Keratinocyte (primary cell): ENCODE measurements around the gene CUX1. TPM values are rescaled to one million over a fixed set of nuclear protein-coding genes. Genes with fewer than 3 reads are reported as not detected.

ENCODE experiments used
- DNase-seq: peaks from one replicate; pipeline ENCODE4 v3.0.0-alpha.2; 2011; ENCODE audit warnings: low read depth, missing footprints, low spot score
- FAIRE-seq: peaks from 2 replicates; lab custom pipeline; 2011; peaks lifted over from hg19 to GRCh38; lab: Jason Lieb, UNC
- H2AFZ ChIP-seq: 2 replicates; pipeline ENCODE4 v1.6.0; 2012; ENCODE audit warnings: low read length, control low read depth, inconsistent platforms; ENCODE audit not compliant: control insufficient read depth
- H3K27ac ChIP-seq: 2 replicates; pipeline ENCODE4 v1.5.1; 2011; ENCODE audit warnings: low read length; ENCODE audit not compliant: control insufficient read depth, insufficient read depth
- H3K27me3 ChIP-seq: 3 replicates; pipeline ENCODE4 v1.6.0; 2011; ENCODE audit warnings: low read length; ENCODE audit not compliant: control insufficient read depth, insufficient read depth; ENCODE audit errors: extremely low read depth
- H3K36me3 ChIP-seq, 2 experiments: 2 replicates in 1 of 2; 3 replicates in 1 of 2; pipeline ENCODE4 v1.5.1; 2011; ENCODE audit warnings: low read length in 2 of 2, mild to moderate bottlenecking in 1 of 2; ENCODE audit not compliant: control insufficient read depth in 2 of 2, insufficient read depth in 2 of 2; ENCODE audit errors: extremely low read depth in 1 of 2
- H3K4me1 ChIP-seq: 3 replicates; pipeline ENCODE4 v1.5.1; 2011; ENCODE audit warnings: low read length; ENCODE audit not compliant: control insufficient read depth, insufficient read depth; ENCODE audit errors: extremely low read depth
- H3K4me2 ChIP-seq: 3 replicates; pipeline ENCODE4 v1.6.0; 2011; ENCODE audit warnings: low read depth, low read length; ENCODE audit not compliant: control insufficient read depth, insufficient read depth; ENCODE audit errors: extremely low read depth
- H3K4me3 ChIP-seq, 3 experiments: fragments of 200-600 bp in 1 of 3; sonication (generic) in 1 of 3; 2 replicates in 2 of 3; 3 replicates in 1 of 3; pipeline ENCODE4 v1.5.1; 2011 to 2016; ENCODE audit warnings: low read length in 3 of 3, mild to moderate bottlenecking in 3 of 3, control low read depth in 2 of 3, inconsistent platforms in 1 of 3, low read depth in 1 of 3, mixed read lengths in 1 of 3, mixed run types in 1 of 3, moderate library complexity in 1 of 3; ENCODE audit not compliant: control insufficient read depth in 2 of 3, insufficient read depth in 2 of 3; ENCODE audit errors: extremely low read depth in 1 of 3
- H3K79me2 ChIP-seq: 2 replicates; pipeline ENCODE4 v1.6.0; 2012; ENCODE audit warnings: low read length; ENCODE audit not compliant: control insufficient read depth, insufficient read depth
- H3K9ac ChIP-seq: 3 replicates; pipeline ENCODE4 v1.6.0; 2011; ENCODE audit warnings: low read length; ENCODE audit not compliant: control insufficient read depth, insufficient read depth; ENCODE audit errors: extremely low read depth
- H3K9me1 ChIP-seq: 3 replicates; pipeline ENCODE4 v1.6.0; 2011; ENCODE audit warnings: low read length; ENCODE audit not compliant: control insufficient read depth, insufficient read depth; ENCODE audit errors: extremely low read depth
- H3K9me3 ChIP-seq: 2 replicates; pipeline ENCODE4 v1.5.1; 2012; ENCODE audit warnings: low read depth, low read length; ENCODE audit not compliant: control insufficient read depth
- H4K20me1 ChIP-seq: 3 replicates; pipeline ENCODE4 v1.6.0; 2011; ENCODE audit warnings: low read length; ENCODE audit not compliant: control insufficient read depth, insufficient read depth; ENCODE audit errors: extremely low read depth
- EZH2 ChIP-seq: IDR thresholded peaks from one replicate; pipeline ENCODE4 v1.6.1; 2012; ENCODE audit warnings: inconsistent platforms, mild to moderate bottlenecking, low read length, moderate library complexity
- dilution Hi-C: fragments of 300-500 bp; cut with MboI; formaldehyde crosslinking; loops from one replicate; pipeline ENCODE4 v1.7.0; 2020; ENCODE audit warnings: low sequenced_read_pairs; ENCODE audit not compliant: extremely low pct_ligation_motif_present
- polyA plus RNA-seq, 5 experiments: library from polyadenylated mRNA; depleted of rRNA in 3 of 5; stranded (reverse) in 3 of 5; stranded (forward) in 1 of 5; unstranded in 1 of 5; fragments of >200 nt; gene quantifications; 1 replicate in 1 of 5; 2 replicates in 3 of 5; 3 replicates in 1 of 5; pipeline versions ENCODE4 v1.2.1 to v1.2.3, GENCODE V29; 2011 to 2012; ENCODE audit warnings: missing spikeins in 2 of 5, low read depth in 1 of 5, low replicate concordance in 1 of 5
- TF ChIP-seq, protein P1 (sequence below), 3 experiments: IDR thresholded peaks in 1 of 3; conservative IDR thresholded peaks in 1 of 3; optimal IDR thresholded peaks in 1 of 3; 2 replicates in 2 of 3; 3 replicates in 1 of 3; pipeline versions ENCODE3 to v1.5.1; 2011; ENCODE audit warnings: low read length in 3 of 3, mild to moderate bottlenecking in 3 of 3, moderate library complexity in 2 of 3, control low read depth in 1 of 3, inconsistent platforms in 1 of 3; ENCODE audit not compliant: insufficient read depth in 2 of 3; ENCODE audit errors: extremely low read depth in 1 of 3

Gene CUX1
- polyA plus RNA-seq, 1 donor (not counting 4 experiments of a cell fraction or from before 2014, with no cell fraction given), result 18.3 TPM

DNA sequence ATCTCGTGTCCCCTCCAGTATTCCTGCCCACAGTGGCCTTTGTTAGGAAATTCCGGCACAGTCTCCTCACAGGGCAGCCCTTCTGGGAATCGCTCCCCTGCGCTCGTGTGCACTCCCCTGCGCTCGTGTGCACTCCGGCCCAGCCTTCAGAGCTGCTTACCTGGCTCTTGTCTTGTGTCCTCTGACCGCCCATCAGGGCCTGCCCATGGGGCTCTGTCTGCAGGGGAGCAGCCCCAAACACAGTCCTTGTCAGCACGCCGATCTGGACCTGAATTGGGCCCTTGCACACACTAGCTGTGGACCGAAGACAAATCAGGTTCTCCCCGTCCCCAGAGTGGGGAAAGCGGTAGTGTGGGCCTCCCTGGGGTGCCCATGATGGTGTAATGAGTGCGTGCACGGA lies 179.4 kb downstream of the CUX1 start:
- no peaks in the 10 kb centered on the region for H3K9me3 ChIP-seq
- no peak overlapping the region for H3K9ac ChIP-seq
- FAIRE-seq, result no peak
- H3K36me3 ChIP-seq, result no peaks in the 10 kb centered on the region
- no peaks in the 10 kb centered on the region for H3K4me1 ChIP-seq
- dilution Hi-C loops, result no loop called here
- H3K9me1 ChIP-seq, result no peaks in the 10 kb centered on the region
- H3K27me3 ChIP-seq, result no peaks in the 10 kb centered on the region
- H3K4me2 ChIP-seq, result no peak overlapping the region
- TF ChIP-seq EZH2, result no peak
- TF ChIP-seq, protein P1, sequence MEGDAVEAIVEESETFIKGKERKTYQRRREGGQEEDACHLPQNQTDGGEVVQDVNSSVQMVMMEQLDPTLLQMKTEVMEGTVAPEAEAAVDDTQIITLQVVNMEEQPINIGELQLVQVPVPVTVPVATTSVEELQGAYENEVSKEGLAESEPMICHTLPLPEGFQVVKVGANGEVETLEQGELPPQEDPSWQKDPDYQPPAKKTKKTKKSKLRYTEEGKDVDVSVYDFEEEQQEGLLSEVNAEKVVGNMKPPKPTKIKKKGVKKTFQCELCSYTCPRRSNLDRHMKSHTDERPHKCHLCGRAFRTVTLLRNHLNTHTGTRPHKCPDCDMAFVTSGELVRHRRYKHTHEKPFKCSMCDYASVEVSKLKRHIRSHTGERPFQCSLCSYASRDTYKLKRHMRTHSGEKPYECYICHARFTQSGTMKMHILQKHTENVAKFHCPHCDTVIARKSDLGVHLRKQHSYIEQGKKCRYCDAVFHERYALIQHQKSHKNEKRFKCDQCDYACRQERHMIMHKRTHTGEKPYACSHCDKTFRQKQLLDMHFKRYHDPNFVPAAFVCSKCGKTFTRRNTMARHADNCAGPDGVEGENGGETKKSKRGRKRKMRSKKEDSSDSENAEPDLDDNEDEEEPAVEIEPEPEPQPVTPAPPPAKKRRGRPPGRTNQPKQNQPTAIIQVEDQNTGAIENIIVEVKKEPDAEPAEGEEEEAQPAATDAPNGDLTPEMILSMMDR (optimal IDR thresholded peaks at IDR 0.05 in 1 of 3, IDR thresholded peaks at IDR 0.05 in 1 of 3, conservative IDR thresholded peaks at IDR 0.05 in 1 of 3; ENCODE audit: extremely low read depth in 1 of 3, insufficient read depth in 2 of 3, low read length in 3 of 3), result no peak
- DNase-seq, result no peak
- H3K4me3 ChIP-seq, result no peak overlapping the region
- H3K27ac ChIP-seq, result no peak overlapping the region
- H4K20me1 ChIP-seq, result no peaks in the 10 kb centered on the region
- no peak overlapping the region for H2AFZ ChIP-seq
- H3K79me2 ChIP-seq, result no peaks in the 10 kb centered on the region

GRCh38 chr7:101998029-101998905 lies 180.8 kb downstream of the CUX1 start:
- Histone ChIP-seq H3K9ac (no peak overlapping the region), H3K79me2 (no peaks in the 10 kb centered on the region), H3K9me3 (no peaks in the 10 kb centered on the region), H3K9me1 (no peaks in the 10 kb centered on the region), H3K36me3 (no peaks in the 10 kb centered on the region), H3K4me3 (no peak overlapping the region), H3K4me2 (no peak overlapping the region), H4K20me1 (no peaks in the 10 kb centered on the region), H3K4me1 (no peaks in the 10 kb centered on the region), H3K27ac (no peak overlapping the region), H2AFZ (no peak overlapping the region), H3K27me3 (no peaks in the 10 kb centered on the region)
- dilution Hi-C loops, result no loop called here
- no peak for TF ChIP-seq EZH2
- TF ChIP-seq, protein P1 (optimal IDR thresholded peaks at IDR 0.05 in 1 of 3, IDR thresholded peaks at IDR 0.05 in 1 of 3, conservative IDR thresholded peaks at IDR 0.05 in 1 of 3; ENCODE audit: extremely low read depth in 1 of 3, insufficient read depth in 2 of 3, low read length in 3 of 3), result no peak
- DNase-seq, result no peak
- no peak for FAIRE-seq
